T47D (cell line): ENCODE measurements around the gene C1orf21.
A peak's percentile ranks its signal among the peaks of the same experiment; 100 is the strongest.

Experiments used
- DNase-seq, 2 experiments: peaks; one replicate each; pipeline versions ENCODE4 v3.0.0 to v3.0.0-alpha.2; 2011 to 2012; ENCODE audit warnings: low read depth in 1 of 2, low spot score in 1 of 2
- JUND ChIP-seq: IDR thresholded peaks from 2 replicates; pipeline ENCODE4 v1.6.1; 2012; ENCODE audit warnings: low read depth
- in situ Hi-C: cut with HindIII; loops from 2 replicates; pipeline ENCODE4 v1.10.0; 2016; ENCODE audit warnings: low sequenced_read_pairs, low pct_unique_long_range_greater_than_20kb

Gene C1orf21

GRCh38 chr1:184582411-184582810 lies 195.6 kb downstream of the C1orf21 start:
- no peak for TF ChIP-seq JUND
- in situ Hi-C loops = no loop called here
- DNase-seq = no peak

DNA sequence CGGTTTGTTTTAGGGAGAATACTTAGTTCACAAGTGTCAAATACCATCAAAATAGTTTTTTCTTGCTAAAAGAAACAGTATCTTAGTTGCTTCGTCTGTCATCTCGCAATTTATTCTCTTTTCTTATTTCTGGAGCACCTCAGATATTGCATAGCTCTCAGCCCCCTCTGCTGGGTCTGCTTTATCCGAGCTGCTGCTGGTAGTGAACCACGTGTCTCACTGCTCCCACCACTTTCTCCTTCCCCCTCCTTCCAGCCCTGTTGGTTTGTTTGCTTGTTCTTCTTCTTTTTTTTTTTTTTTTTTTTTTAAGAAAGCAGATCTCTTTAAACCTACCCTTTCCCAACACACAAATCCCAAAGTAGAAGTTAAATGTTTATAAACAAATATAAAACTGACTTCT lies 197.0 kb downstream of the C1orf21 start:
- in situ Hi-C loops = no loop called here
- TF ChIP-seq JUND = no peak
- DNase-seq = no peak

GRCh38 chr1:184588701-184589100 lies 201.9 kb downstream of the C1orf21 start:
- no peak for DNase-seq
- TF ChIP-seq JUND = no peak
- in situ Hi-C loops = no loop called here

DNA sequence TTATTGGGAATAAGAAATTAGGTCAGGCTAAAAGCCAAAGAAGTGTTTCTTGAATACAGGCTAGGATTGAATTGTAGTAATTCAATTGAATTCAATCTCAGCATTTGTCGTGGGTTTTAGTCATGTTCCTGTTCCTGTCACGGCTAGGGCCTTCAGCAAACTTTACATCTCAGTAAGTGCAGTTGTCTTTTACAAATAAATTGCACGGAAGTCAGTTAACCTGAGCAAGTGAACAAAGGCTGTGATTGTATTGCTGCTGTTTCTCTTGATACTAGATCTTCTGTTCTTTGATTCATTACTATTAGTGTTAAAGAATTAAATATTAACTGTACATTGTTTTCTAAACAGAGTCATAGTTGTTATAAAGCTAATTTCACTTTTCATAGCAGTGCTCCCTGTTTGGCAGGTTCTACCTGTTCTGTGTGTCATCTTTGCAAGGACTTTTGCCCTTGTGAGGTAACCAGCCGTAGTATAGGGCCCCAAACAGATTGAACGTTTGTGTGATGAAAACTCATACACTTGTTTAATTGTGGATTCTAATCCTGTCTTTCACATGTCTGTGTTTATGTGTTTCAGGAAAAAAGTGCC lies 203.4 kb downstream of the C1orf21 start:
- in situ Hi-C loops = no loop called here
- no peak for TF ChIP-seq JUND
- DNase-seq = peak in 1 of 2 experiments; percentile 88

DNA sequence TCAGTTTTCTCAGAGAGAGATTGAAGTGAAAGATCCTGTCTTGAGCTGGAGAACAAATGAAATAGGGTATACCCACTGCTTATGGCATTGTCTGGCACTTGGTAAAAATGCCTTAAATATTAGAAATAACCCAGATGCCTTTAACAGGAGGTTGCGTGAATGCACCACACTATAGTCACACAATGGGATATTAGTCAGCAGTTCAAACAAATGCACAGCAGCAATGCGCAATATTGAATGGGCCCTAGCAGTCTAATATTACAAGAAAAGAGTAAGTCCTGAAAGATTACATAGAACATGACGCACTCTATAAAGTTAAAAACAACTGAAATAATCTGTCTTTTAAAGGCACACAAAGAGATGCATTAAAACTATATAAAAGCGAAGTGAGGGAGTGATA lies 206.8 kb downstream of the C1orf21 start:
- in situ Hi-C loops = no loop called here
- no peak for TF ChIP-seq JUND
- DNase-seq = no peak

DNA sequence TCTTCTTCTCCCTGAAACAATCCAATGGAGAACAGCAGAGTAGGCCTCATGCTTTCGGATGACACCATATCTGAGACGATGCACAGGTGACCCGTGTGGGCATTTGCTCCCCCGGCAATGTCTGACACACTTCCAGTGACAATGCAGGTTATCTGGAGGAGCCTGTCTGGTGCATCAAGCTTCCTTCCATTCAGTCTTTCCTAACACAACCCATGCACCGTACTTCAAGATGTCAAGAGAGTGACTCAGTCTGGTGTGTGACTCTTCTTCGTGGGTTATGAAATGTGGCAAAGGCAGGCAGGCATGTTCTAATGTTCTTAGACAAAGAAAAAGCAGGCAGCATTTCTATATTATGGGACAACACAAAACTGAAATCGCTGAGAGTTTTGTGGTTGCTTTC lies 208.8 kb downstream of the C1orf21 start:
- in situ Hi-C loops = no loop called here
- no peak for DNase-seq
- no peak for TF ChIP-seq JUND

GRCh38 chr1:184596950-184597645 lies 210.3 kb downstream of the C1orf21 start:
- DNase-seq = no peak
- in situ Hi-C loops = no loop called here
- no peak for TF ChIP-seq JUND

DNA sequence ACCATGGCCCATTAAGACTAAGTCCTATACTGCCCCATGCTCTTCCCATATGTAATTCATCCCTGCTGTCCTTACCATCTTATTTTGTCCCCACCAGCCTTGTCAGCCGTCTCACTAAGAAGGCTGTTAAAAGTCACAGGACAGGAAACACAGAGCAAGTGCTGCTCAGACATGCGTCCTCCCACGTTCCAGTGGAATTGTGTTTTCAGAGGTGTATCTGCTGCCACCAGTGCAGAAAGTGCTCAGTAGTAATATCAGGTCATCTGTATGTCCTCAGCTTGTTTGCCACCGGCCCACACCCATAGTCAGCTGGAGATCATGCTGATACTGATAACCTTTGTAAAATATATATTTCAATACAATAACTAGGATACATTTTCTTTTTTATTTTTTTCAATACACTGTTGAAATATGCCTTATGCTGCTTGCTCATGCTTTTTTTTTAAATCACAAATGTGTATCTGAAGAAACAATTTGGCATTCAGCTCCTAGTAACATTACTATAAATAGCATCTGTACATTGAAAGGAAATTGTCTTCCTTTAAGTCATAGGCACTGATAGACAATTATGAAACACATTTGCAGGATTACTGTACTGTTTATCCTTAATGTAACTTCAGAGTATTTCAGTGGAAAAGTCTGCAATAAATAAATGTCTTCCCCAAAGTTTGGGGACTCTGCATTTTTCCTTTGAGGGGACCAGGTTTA lies 211.0 kb downstream of the C1orf21 start:
- DNase-seq = no peak
- TF ChIP-seq JUND = no peak
- in situ Hi-C loops = no loop called here

DNA sequence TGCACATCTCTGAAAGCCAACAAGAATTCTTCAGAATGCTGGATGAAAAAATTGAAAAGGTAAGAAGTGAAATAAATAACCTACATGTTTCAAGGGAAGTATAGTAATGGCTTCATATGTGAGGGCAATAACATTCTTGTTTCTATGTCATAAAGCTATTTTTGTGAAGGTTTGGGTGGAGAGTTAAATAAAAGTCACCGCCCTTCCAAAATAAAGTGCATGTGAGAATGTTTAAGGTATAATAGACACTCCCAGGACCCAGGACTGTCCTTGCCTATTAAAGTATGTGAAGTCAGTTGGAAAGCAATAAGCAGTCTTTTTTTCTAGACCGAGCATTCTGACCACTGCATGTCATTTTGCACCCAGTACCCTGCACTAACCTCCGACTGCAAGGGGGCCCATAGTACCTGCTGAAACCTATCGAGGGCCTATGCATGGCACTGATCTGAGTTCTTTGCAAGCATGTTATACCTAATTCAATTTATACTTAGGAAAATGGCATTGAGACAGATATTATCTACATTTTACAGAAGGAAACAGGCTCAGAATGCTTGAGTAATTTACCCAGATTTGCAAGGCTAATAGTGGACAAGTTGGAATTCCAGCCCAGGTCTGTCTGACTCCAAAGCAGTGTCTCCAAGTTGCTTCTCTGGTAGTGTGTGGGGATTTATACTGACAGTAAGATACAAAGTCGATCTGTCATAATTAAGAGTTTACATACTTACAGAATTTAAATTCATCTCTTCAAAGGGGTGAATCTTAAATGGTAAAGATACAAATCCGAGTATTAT lies 211.8 kb downstream of the C1orf21 start:
- no peak for DNase-seq
- no peak for TF ChIP-seq JUND
- in situ Hi-C loops = no loop called here

- DNase-seq = no peak
- in situ Hi-C loops = no loop called here
- no peak for TF ChIP-seq JUND
These were observed 217.5 kb downstream of the C1orf21 start for GRCh38 chr1:184604152-184604900.

GRCh38 chr1:184605941-184606340 lies 219.1 kb downstream of the C1orf21 start:
- TF ChIP-seq JUND = no peak
- in situ Hi-C loops = no loop called here
- DNase-seq = no peak

DNA sequence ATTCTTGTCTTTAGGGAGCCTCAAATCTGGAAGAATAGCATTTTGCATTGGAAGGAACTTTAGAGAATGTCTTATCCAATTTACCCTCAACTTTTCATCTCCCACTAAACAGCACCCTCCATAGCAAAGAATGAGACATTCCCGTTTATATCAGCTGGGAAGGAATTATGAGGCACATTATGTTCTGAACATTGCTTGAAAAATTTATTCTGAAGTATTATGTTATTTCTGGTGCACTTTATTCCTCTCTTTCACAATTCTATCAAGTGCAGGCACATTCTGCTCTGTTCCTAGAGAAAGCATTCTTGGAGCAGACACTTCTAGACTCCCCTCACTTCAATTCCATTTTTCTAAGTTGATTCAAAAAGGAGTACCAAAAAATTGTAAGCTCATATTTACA lies 220.0 kb downstream of the C1orf21 start:
- in situ Hi-C loops = no loop called here
- no peak for DNase-seq
- TF ChIP-seq JUND = no peak

DNA sequence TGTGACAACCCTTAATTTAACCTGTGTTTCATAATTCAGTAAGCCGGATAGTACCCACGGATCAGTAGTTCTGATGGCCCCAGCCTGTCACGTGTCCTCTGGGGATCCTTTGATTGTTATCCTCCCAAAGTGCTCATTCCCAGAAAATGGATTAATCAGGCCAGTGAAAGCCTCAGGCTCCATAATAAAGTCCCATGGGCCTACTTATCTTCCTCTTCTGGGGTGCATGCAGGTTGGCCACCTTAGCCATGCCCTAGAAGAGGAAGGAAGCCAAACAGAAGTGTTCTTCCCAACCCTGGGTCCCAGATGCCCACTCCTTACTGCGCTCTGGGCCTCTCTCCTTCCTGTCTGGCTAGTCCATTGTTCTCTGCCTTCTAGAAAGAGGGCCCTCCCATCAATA lies 221.8 kb downstream of the C1orf21 start:
- no peak for DNase-seq
- in situ Hi-C loops = no loop called here
- no peak for TF ChIP-seq JUND
